Activated CD4-positive, CD25-positive, alpha-beta regulatory T cell (primary cell): ENCODE data around the gene SEC14L3.

Experiments
- DNase-seq, 4 experiments: peaks; one replicate each; lab custom pipeline; 2025; lab: John Stamatoyannopoulos, UW

The SEC14L3 gene

DNA sequence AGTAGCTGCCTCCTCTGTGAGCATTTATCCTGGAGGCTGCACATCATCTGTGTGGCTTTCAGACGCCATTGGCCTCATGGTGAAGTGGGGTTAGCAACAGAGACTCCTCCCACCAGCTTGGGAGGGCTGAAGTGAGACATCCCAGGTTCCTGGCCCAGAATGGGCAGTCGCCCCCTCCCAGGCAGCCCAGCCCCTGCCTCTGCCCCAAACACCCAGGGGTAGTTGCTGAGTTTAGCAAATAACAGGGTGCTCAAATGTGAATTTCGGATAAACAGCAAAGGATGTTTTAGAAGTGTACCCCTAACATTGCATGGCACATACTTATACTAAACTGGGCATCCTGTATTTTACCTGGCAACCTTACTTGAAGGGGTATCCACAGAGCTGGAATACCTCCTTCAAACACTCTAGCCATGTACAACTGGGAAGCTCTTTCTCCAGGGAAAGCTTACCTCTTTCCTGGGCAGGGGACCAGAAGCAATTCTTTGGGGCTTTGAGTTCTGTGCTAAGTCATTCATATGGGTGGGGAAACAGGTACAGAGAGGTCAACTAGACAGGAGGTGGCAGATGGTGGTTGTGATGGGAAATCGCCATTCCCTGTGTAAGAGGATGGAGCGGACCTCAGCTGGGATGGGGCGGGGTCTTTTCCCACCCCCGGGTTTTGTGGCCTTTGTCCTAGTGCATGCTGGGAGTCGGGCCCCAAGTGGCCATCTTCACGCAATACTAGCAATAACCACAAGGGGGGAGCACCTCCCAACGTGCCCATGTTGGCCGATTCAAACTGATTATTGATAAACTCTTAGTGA, 27.0 kb downstream of the SEC14L3 start:
- no peak for DNase-seq

DNA sequence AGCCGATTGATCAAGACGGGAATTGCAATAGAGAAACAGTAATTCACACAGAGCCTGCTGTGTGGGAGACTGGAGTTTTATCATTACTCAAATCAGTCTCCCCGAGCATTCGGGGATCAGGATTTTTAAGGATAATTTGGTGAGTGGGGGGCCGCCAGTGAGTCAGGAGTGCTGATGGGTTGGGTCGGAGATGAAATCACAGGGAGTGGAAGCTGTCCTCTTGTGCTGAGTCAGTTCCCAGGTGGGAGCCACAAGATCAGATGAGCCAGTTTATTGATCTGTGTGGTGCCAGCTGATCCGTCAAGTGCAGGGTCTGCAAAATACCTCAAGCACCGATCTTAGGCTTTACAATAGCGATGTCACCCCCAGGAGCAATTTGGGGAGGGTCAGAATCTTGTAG, 30.7 kb downstream of the SEC14L3 start:
- DNase-seq: no peak

DNA sequence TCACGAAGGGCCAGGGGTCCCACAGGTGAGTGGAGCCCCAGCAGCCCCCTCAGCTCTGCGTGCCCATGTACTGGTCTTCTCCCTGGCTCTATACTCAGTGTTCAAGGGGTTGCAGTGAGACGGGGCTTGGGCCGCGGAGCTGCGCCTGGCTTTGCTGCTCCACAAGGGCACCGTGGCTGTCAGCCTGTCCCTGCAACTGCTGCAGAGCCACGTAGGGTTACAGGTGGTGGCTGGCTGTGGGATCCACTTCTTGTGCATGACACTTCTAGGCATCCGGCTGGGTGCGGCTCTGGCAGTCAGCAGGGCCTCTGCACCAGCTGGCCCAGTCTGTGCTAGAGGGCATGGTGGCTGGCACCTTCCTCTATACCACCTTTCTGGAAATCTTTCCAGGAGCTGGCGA, 32.0 kb downstream of the SEC14L3 start:
- DNase-seq: no peak

DNA sequence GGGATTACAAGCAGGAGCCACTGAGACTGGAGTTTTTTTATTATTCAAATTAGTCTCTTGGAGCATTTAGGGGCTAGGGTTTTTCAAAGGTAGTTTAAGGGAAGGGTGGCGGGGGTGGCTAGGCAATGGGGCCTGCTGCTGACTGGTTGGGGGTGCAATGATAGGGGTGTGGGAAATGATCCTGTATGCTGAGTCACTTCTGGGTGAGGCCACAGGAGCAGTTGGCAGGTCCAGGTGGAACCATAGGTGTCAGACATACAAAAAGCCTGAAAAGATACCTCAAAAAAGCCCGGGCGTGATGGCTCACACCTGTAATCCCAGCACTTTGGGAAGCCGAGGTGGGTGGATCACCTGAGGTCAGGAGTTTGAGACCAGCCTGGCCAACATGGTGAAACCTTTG, 32.6 kb downstream of the SEC14L3 start:
- no peak for DNase-seq

DNA sequence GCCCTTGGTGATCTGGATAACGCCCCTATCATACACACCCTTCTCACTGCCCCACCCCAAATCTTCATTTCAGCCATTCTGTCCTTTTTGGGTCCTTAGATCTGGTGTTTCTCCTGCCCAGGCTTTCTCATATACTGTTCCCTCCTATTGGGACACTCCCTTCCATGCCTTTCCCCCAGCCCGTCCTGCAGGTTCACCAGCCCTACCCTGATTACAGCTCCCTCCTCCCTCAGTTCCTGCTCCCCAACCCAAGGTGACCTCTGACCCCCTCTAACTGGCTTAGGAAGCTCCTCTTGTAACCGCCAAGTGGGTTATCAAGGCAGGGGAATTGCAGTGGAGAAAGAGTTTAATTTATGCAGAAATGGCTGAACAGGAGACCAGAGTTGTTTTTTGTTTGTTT, 33.3 kb downstream of the SEC14L3 start:
- DNase-seq: no peak

DNA sequence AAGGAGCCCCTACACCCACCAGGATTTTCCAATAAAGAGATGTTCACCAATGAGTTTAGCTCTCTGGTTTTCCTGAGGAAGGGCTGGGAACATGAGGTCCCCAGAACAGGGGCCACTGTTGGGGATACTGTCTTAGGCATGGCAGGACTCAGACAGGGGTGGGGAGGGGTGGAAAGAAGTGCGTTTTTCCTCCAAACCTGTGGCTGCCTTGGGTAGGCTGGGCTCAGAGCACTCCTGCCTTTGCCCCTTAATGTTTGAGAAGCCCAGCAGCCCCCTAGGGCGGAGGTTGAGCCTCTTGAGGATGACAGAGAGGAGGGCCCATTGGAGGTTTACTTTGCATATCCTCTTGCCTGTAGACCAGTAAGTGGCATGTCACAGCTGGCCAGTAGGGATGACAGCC, 35.6 kb downstream of the SEC14L3 start:
- no peak for DNase-seq

DNA sequence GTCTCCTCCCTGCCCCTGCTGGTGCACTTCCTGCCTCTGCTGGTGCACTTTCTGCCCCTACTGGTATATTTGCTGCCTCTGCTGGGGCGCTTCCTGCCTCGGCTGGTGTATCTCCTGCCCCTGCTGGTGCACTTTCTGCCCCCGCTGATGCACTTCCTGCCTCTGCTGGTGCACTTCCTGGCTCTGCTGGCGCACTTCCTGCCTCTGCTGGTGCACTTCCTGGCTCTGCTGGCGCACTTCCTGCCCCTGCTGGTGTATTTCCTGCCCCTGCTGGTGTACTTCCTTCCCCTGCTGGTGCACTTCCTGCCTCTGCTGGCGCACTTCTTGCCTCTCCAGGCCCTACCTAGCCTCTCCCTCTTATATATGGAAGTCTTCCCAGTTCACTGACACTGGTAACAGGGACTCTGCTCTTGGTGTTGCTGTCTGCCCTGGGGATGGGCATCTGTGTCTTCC, 36.1 kb downstream of the SEC14L3 start:
- DNase-seq: peak; percentile 33 to 79 (median 58)

DNA sequence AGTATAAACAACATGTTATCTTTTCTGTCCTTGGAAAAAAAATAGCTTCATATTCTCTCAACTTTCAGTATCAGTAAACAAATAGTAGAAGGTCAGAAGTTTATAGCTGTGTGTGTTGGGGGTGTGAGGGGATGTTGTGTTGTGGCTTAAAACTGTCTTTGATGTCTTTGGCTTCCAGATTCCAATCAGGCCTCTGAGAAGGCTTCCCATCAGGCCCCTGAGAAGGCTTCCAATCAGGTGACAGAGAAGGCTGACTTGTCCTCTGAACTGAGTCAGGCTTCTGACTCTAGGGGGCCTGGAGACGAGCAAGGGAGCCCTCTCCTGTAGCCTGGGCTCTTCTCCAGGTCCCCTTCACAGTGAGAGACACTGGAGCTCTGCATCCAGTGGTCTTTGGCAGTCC, 37.0 kb downstream of the SEC14L3 start:
- no peak for DNase-seq

DNA sequence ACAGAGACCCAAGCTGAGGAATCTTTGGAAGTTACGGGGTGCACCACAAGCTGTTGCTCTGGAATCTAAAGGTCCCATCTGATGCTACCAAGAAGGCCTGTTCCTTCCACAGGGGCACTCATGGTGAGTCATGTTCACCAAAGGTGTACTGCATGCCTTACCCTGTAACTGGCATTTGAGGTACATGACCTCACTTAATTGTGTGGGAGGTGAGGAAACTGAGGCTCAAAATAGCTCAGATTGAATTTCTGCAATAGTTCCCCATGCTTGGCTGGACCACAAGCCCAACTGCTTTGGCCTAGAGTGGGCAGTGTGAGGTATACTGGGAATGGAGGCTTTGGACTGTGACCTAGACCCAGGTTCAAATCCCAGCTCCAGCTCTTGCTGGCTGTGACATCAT, 38.0 kb downstream of the SEC14L3 start:
- DNase-seq: no peak

DNA sequence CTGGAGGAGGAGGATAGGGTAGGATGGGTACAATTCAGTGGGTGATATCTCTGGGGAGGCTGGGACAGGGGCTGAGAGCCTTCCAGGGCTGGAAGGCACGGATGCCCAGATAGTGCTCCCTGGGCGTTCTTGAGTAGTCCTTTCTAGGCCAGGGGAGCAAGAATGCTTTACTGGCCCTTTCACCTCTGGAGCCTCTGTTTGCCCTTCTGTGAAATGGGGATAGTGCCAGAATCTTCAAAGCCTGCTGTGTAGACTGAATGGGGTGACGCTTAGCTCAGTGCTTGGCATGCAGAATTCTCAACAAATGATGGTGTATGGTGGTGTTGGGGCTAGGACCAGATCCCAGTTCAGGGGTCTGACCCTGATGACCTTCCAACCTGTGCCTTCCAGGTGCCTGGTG, 38.6 kb downstream of the SEC14L3 start:
- DNase-seq: no peak

DNA sequence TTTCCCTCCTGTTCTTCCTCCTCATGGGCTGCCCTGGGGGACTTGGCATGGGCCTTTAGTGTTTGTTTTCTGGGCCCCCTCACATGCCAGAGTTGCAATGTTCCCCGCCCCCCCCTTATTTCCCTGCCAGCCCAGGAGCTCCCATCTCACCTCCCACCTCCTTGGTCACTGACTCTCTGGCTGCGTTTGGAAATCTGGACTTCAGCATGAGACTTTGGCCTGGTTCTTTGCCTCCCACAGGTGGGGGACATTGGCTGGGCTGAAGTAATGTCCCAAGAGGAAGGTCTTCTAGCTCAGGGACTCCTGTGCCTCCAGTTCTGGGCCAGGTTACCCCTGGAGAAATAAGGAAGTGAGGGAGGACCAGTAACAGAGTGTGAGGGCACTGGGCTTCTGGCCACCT, 39.3 kb downstream of the SEC14L3 start:
- no peak for DNase-seq

DNA sequence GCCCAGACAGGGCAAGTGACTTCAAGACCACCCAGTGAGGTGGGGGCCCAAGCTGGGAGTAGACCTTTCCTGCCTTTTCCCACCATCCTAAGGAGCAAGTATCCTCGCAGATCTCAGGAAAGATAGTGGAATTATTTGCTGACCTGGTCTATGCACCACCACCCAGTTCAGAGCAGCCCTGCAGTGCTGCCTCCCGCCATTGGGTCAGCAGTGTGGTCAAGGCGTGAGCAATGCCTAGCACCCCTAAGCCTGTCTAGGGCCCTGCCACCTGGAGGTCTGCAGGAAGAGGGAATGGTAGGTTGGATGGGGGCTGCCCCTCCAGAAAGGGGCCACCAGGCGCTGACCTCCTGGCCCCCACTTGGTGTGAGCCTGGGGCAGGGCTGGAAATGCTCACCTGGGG, 39.7 kb downstream of the SEC14L3 start:
- DNase-seq: no peak

DNA sequence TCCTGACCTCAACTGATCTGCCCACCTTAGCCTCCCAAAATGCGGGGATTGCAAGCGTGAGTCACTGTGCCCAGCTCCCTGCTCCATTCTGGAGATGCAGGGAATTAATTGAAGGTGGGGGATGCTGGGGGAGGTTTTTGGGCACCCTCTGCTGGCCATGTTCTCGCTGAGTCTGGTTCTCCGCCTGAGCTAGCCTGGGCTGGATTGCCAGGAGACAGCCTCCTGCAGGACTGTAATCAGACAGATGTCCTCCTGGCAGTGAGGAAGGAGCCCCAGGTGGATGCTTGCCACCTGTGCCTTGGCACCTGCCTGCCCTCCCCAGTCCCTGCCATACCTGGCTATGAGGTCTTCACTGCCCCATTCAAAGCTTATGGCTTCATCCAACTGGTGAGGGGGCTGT, 40.9 kb downstream of the SEC14L3 start:
- no peak for DNase-seq

DNA sequence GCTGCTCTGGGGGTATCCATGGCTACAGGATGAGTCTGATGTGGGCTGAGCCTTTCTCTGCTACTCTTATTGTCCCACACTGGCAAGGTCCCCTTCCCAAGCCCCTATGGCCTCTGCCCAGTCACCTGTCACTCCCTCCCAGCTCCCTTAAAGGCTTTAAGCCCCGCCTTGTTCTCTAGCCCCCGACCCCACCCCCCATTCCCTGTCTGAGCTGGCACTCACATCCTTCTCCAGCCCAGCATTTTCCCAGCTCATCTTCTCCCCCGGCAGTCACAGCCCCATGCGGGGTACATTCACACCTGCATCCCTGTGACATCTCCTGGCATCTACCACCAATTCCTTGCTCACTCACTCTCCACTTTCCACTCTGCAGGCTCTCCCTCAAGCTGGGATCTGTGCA, 41.9 kb downstream of the SEC14L3 start:
- DNase-seq: no peak

DNA sequence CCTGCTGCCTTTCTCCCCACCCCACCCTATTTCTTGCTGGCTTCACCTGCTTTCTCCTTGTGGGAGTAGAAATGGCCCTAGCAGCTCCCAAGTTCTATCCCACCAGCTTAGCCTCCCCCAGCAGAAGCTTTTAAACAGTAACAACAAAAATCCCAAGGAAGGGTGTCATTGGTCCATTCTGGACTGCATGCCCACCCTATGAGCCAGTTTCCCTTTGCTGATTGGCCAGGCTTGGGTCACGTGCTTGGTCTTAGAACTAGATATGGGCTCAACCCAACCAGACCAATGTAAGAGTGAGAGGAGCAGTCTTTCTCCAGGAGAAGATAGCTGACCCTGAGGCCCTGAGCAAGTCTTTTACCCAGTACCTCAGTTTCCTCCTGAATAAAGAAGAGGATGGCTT, 43.9 kb downstream of the SEC14L3 start:
- DNase-seq: no peak

DNA sequence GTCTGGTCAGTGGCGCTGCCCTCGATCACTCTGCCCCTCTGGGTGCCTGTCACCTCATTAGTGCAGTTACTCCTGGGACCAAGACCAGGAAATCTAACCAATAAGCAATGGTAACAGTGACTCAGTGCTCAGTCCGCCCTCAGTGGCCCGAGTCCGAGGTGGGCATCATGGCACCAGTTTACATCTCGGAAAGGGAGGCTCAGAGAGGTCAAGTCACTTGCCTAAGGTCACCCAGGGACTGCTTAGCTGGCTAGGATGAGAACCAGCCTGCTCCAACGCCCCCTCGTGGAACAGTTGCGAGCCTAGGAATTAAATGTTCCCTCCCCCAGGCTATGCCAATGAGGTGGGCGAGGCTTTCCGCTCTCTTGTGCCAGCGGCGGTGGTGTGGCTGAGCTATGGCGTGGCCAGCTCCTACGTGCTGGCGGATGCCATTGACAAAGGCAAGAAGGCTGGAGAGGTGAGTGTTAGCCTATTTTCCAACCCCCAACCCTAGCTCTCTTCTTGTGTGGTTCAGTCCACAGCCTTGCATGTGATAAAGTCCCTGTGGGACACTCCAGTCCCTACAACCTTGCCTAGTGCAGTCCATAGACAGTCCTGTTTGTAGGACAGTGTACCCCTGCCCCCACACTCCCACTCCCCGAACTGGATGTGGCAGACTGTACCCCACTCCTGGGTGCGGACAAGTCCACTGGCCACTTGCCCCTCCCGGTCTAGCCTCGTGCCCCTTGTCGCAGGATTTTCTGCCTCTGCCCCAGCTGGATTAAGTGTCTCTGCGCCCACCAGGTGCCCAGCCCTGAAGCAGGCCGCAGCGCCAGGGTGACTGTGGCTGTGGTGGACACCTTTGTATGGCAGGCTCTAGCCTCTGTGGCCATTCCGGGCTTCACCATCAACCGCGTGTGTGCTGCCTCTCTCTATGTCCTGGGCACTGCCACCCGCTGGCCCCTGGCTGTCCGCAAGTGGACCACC, 45.1 kb downstream of the SEC14L3 start:
- peak; percentile 57 to 79 (median 66) for DNase-seq

DNA sequence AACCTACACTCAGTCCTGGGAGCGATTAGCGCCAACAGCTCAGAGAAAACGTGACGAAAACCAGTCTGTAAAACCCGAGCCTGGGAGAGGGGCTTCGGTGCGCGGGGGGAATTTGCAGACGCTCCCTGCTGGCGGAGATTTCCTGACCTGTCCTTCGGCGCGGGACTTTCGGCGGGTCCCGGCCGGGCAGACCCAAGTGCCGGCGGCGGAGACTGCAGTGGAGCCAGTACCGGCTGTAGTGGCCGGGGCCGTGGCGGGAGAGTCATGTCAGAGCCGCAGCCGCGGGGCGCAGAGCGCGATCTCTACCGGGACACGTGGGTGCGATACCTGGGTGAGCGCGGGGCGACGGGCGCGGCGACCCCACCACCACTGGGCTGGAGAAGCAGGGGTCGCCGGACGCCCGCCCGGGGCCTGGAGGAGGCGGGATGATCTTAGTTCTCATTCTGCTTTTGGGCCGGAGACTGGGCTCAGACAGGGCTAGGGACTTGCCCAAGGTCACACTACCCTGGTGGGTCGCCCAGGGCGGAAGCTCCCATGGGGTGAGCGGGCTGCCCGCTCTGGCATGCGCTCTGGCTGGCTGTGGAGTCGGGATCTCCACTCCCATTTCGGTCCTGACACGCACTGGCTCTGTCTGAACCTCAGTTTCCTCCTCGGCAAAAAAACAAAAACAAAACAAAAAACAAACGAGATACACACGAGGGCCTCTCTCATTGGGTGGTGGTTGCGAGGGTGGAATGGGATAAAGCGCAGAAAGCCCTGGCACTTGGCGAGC, 46.0 kb downstream of the SEC14L3 start, which contains the start of gene MTFP1:
Gene MTFP1, plus strand, starts transcription at position 153 of the 772 bp plus-strand sequence. Its CDS starts 112 bp downstream, at position 265.
- peak in 2 of 4 experiments; percentile 34 to 38 for DNase-seq

DNA sequence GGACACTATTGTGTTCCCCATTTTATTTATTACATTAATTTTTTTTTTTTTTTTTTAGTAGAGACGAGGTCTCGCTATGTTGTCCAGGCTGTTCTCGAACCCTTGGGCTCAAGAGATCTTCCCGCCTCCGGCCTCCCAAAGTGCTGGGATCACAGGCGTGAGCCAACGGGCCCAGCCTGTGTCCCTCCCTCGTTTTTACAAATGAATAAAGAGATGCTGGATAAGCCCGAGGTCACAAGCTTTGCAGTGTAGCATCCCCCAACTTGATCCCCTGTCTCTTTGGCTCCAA, 46.5 kb downstream of the SEC14L3 start:
- no peak for DNase-seq

DNA sequence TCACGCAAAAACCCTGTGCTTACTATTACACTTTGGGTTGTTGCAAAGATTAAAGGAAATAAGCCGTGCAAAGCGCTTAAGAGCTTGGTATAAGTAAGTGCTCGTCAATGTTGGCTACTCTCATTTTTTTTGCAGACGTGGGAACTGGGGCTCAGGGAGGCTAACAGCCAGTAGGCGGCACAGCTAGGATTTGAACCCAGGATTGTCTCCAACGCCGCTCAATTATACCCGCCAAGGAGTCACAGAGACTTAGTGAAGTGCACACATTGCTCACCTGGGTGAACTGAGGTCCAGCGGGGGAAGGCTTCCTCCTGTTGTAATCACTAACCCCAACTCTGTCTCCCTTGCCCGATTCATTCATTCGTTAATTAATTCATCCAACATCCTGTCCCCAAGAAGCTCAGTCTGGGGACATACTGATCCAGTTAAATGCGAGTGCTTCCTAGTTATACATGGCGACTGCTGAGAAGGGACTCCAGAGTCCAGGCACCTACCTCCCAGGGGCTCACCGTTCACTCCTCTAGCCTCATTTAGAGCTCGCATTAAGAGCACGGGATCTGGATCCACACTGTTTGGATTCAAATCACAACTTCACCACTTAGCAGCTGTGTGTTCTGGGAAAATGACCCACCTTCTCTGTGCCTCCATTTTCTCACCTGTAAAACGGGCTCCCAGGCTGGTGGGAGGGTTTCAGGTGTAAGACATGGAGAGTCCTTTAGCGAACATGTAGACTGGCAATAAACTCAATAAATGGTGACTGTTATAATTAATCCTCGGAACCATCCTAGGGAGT, 47.1 kb downstream of the SEC14L3 start:
- no peak for DNase-seq

DNA sequence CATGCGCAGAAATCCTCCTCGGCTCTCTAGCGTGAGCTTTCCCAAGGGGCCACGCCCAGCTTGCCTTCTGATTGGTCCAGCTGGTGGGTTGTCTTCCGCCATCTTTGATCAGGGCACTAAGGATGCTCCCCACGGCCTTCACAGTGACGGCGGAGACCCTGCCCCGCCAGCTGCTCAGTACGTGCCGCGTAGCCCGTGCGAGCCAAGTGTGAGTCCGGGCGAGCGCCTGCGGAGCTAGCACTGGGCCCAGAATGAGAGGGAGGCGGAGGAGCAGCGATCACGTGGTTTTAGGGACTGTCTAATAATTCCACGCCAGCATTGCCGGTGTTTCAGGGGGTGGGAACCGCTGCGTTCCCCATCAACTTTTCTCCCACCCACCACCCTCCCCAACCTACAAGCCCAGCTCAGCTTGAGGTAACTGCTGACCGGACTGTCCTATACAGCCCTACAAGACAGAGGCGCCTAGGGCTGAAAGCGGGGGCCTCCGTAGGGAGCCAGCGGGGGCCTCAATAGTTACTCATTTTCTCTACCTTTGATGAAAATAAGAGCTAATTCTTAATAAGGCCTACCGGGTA, 47.8 kb downstream of the SEC14L3 start:
- peak; percentile 90 to 97 (median 94) for DNase-seq
